Astrocyte of the cerebellum (primary cell): Measurements from ENCODE around the gene FTCDNL1.
A peak's percentile ranks its signal among the peaks of the same experiment; 100 is the strongest.

Experiments used
- DNase-seq: peaks from one replicate; pipeline ENCODE4 v3.0.0-alpha.2; 2011; ENCODE audit warnings: low read depth
- H3K4me3 ChIP-seq: 2 replicates; pipeline ENCODE4 v1.5.1; 2011; ENCODE audit warnings: mild to moderate bottlenecking, low read depth, low read length, moderate library complexity
- CTCF ChIP-seq: IDR thresholded peaks from 2 replicates; pipeline ENCODE4 v1.5.1; 2012; ENCODE audit warnings: low read length, low read depth, moderate library complexity, mild to moderate bottlenecking; ENCODE audit errors: missing control alignments
- in situ Hi-C: cut with HindIII; loops from 2 replicates; pipeline ENCODE4 v1.10.0; 2017; ENCODE audit warnings: low sequenced_read_pairs

The FTCDNL1 gene

GRCh38 chr2:199862788-199863187 lies 11.8 kb upstream of the FTCDNL1 start:
- in situ Hi-C loops, result no loop called here
- TF ChIP-seq CTCF, result no peak
- DNase-seq, result no peak
- no peak overlapping the region for H3K4me3 ChIP-seq

- peak; percentile 34 for TF ChIP-seq CTCF
- in situ Hi-C loops, result no loop called here
- DNase-seq, result no peak
These were observed 10.3 kb upstream of the FTCDNL1 start for GRCh38 chr2:199861132-199861774.

GRCh38 chr2:199855812-199856211 lies 4.8 kb upstream of the FTCDNL1 start:
- DNase-seq, result no peak
- no peak overlapping the region for H3K4me3 ChIP-seq

More at GRCh38 chr2:199861132-199861774, 10.3 kb upstream of the FTCDNL1 start:
- H3K4me3 ChIP-seq, result no peak overlapping the region

GRCh38 chr2:199851883-199852282 lies 891 bp upstream of the FTCDNL1 start:
- no peak for TF ChIP-seq CTCF
- in situ Hi-C loops, result no loop called here
- no peak overlapping the region for H3K4me3 ChIP-seq
- DNase-seq, result no peak

More at GRCh38 chr2:199855812-199856211, 4.8 kb upstream of the FTCDNL1 start:
- TF ChIP-seq CTCF, result no peak
- in situ Hi-C loops, result no loop called here

- DNase-seq, result no peak
These were observed 464 bp upstream of the FTCDNL1 start for GRCh38 chr2:199851501-199851810.

GRCh38 chr2:199850218-199850717 lies 724 bp downstream of the FTCDNL1 start:
- in situ Hi-C loops, result no loop called here
- peak overlapping the region; percentile 56 for H3K4me3 ChIP-seq
- TF ChIP-seq CTCF, result no peak
- DNase-seq, result no peak

More at GRCh38 chr2:199851501-199851810, 464 bp upstream of the FTCDNL1 start:
- H3K4me3 ChIP-seq, result peak overlapping the region; percentile 56
- in situ Hi-C loops, result no loop called here
- TF ChIP-seq CTCF, result no peak
